Heart left ventricle (tissue), 13 donors: ENCODE data around the gene KRTAP3-3.

Source experiments
- POLR2A ChIP-seq, 2 donors: fragments of 450-650 bp; IDR thresholded peaks; one replicate each; pipeline ENCODE4 v1.6.1; 2017; ENCODE audit warnings: antibody characterized with exemption in 2 of 2, mild to moderate bottlenecking in 2 of 2, moderate library complexity in 2 of 2
- TF ChIP-seq, protein P1 (sequence below), 12 donors: fragments of 200-600 bp; sonication (generic) in 4 of 12; IDR thresholded peaks; one replicate each; pipeline versions ENCODE4 v1.5.0 to v1.8.0; 2018 to 2022; ENCODE audit warnings: antibody characterized with exemption in 12 of 12, mild to moderate bottlenecking in 5 of 12
- donor health status: ischemic (EF 13 %, LVEDD 7.1; RV severe dilation, severe dysfunction).
- donor health status: DM: no; HTN: yes; CAD: no.
- donor health status: DM: no; HTN: no; CAD: no.
- donor health status: ischemic (EF 25% LVEDD 6.9; RV normal size, moderate dysfunction).
- donor health status: ischemic (EF 25% LVEDD 5.7; RV mildly dilated, moderate dysfunction).
- donor health status: ischemic (EF 35%, LVEDD 5.7; RV mildly dilated, moderate dysfunction).
- donor health status: nonischemic (EF 11% LVEDD 7.7; RV severe dilation, severe dysfunction).
- donor health status: DM: yes; HTN: yes; CAD: no.
- donor health status: PGD.
- donor health status: ischemic (EF 29% LVEDD 5.4; RV normal size, mild dysfunction).
- donor health status: nonischemic (EF 23%, LVEDD 6.1; RV moderate dilation, normal function).

DNA sequence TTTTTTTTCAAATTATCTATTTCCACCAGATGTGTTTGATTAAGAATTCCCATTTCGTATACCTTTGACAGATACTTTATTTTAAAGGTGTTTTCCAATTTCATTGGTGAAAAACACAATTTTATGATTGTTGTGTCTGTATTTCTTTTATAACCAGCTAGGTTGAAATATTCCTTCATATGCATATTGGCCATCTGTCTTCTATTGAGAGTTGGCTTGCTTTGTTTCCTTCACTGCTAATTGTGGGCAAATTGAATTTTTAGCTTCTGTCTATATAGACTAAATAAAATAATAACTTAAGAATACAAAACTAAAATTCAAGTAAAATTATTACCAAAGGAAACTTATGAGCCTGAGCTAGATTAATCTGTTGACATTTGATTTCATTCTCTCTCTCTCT lies 1.2 kb upstream of the KRTAP3-3 start:
- TF ChIP-seq, protein P1, sequence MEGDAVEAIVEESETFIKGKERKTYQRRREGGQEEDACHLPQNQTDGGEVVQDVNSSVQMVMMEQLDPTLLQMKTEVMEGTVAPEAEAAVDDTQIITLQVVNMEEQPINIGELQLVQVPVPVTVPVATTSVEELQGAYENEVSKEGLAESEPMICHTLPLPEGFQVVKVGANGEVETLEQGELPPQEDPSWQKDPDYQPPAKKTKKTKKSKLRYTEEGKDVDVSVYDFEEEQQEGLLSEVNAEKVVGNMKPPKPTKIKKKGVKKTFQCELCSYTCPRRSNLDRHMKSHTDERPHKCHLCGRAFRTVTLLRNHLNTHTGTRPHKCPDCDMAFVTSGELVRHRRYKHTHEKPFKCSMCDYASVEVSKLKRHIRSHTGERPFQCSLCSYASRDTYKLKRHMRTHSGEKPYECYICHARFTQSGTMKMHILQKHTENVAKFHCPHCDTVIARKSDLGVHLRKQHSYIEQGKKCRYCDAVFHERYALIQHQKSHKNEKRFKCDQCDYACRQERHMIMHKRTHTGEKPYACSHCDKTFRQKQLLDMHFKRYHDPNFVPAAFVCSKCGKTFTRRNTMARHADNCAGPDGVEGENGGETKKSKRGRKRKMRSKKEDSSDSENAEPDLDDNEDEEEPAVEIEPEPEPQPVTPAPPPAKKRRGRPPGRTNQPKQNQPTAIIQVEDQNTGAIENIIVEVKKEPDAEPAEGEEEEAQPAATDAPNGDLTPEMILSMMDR (IDR thresholded peaks at IDR 0.05) = no peak
- TF ChIP-seq POLR2A (IDR thresholded peaks at IDR 0.05) = no peak
